ENCODE measurements around the gene ACSS3.

DNA sequence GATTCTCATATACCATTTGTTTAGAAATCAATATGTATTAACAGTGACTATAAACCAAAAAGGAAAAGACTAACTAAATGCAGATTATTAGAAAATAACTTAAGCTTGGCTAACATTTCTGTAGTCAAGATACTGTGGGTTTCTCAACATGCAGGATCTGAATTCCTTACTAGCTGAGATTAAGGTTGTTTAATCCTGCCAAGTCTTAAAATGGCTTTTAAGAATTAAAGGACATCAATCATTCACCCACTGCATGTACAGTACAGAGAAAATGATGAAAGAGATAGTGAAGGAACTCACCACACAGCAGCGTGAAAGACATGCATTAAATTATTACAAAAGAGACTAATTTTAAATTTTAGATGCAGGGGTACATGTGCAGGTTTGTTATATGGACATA lies 3.8 kb downstream of the ACSS3 start:
- TF ChIP-seq, protein P1, sequence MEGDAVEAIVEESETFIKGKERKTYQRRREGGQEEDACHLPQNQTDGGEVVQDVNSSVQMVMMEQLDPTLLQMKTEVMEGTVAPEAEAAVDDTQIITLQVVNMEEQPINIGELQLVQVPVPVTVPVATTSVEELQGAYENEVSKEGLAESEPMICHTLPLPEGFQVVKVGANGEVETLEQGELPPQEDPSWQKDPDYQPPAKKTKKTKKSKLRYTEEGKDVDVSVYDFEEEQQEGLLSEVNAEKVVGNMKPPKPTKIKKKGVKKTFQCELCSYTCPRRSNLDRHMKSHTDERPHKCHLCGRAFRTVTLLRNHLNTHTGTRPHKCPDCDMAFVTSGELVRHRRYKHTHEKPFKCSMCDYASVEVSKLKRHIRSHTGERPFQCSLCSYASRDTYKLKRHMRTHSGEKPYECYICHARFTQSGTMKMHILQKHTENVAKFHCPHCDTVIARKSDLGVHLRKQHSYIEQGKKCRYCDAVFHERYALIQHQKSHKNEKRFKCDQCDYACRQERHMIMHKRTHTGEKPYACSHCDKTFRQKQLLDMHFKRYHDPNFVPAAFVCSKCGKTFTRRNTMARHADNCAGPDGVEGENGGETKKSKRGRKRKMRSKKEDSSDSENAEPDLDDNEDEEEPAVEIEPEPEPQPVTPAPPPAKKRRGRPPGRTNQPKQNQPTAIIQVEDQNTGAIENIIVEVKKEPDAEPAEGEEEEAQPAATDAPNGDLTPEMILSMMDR (IDR thresholded peaks at IDR 0.05) = no peak
- TF ChIP-seq POLR2A (IDR thresholded peaks at IDR 0.05) (no peak), POLR2AphosphoS5 (IDR thresholded peaks at IDR 0.05) (no peak), EP300 (IDR thresholded peaks at IDR 0.05) (no peak)

Data from stomach (tissue), 4 donors.